ENCODE measurements around the gene GTF2E1.

The GTF2E1 gene

DNA sequence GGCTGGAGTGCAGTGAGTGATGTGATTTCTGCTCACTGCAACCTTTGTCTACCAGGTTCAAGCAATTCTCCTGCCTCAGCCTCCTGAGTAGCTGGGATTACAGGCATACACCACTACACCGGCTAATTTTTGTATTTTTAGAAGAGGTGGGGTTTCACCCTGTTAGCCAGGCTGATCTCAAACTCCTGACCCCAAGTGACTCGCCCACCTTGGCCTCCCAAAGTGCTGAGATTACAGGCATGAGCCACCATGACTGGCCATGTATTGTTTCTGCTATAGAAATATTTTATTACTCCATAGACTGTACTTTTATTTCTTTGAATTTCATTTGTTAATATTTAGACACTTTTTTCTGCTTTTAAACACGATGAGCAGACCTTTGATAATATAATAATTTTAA lies 60.4 kb downstream of the GTF2E1 start:
- DNase-seq = no peak

- no peak for DNase-seq
These were observed 74.2 kb downstream of the GTF2E1 start for GRCh38 chr3:120816728-120817127.

DNA sequence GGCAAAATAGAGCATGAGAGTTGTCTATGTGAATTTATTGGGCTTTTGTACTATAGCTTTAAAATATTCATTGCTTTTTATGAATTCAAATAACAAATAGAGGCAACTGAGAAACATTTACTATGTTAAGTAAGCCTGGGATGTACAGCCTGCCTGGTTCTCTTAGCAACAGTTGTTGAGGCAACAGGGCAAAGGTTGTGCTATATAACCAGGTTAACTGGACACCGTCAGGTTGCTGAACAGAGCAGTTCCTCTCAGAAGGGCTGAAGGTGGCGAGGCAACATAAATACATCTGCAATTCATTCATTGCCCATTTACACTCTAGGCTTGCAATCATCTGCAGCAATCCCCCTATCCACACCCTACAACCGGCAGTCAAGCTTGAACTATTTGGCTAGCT lies 78.2 kb downstream of the GTF2E1 start:
- DNase-seq = no peak

DNA sequence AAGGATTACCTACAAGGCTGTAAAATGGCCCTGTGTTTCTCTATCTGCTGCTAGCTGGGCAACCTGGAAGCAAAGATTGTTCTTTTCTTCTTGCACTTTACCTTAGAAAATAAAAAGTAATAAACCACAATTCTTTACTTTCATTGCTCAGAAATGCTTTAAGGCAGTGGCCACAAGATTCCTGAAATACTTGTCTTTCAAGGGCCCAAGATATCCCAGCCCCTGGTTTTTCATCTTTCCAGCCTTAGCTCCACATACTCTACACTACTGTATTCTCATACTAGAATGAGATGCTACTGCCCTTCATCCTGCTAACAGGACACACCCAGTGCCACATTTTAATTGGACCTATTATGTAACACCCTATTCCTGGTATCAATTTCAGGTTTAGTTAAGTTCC lies 78.9 kb downstream of the GTF2E1 start:
- no peak for DNase-seq

GRCh38 chr3:120823156-120823555 lies 80.6 kb downstream of the GTF2E1 start:
- DNase-seq = no peak

DNA sequence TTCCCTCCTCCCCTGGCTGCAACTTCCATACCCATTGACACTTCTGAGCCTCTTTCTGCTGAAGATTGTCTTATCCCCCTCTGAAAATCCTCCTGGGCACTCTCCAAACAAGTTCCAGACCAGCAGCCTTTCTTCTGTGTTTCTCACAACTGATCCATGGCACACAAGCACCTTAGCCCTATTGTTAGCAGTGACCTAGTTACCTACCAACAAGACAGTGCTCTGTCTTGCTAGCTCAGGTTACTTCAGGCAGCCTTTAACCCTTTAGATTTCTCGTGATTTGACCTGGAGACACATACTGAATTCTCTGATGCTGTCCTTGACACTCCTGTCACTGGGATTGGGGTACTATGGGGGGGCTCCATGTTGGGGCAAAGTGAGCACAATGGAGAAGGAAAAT lies 82.1 kb downstream of the GTF2E1 start:
- DNase-seq = no peak

GRCh38 chr3:120828796-120829195 lies 86.3 kb downstream of the GTF2E1 start:
- no peak for DNase-seq

- DNase-seq = no peak
These were observed 88.5 kb downstream of the GTF2E1 start for GRCh38 chr3:120831066-120831465.

All from stimulated activated naive CD4-positive, alpha-beta T cell treated with Interleukin-2 at 50 U/mL for 16 hours (primary cell).